GM12878 (cell line): ENCODE data around the gene MGAT5. TPM values are rescaled to one million over a fixed set of nuclear protein-coding genes. Genes with fewer than 3 reads are reported as not detected.

ENCODE experiments used
- ATAC-seq: fragments of 200-7000 bp; cut with Tn5 transposase; 3 replicates; pipeline ENCODE4 v1.9.1; 2020; ENCODE audit warnings: mild to moderate bottlenecking, moderate library complexity
- BruUV-seq: library from RNA; stranded (reverse); fragments of 400-500 nt; replicated peaks from 2 replicates; lab custom pipeline; 2021; lab: Mats Ljungman, UMichigan
- CTCF ChIA-PET: fragments of 300-600 bp; sonication (Branson Sonifier 250); formaldehyde crosslinking; extraction: SDS; loops from one replicate; lab custom pipeline; 2021; ENCODE audit warnings: inconsistent platforms; lab: Yijun Ruan, JAX
- POLR2A ChIA-PET: fragments of 350-600 bp; formaldehyde crosslinking; extraction: SDS; loops from one replicate; lab custom pipeline; 2021; ENCODE audit warnings: inconsistent platforms; lab: Charles Lee
- RAD21 ChIA-PET: fragments of 300-600 bp; sonication (Branson Sonifier 250); formaldehyde crosslinking; loops from one replicate; lab custom pipeline; 2023; ENCODE audit warnings: antibody characterized with exemption; ENCODE audit not compliant: unreplicated experiment; lab: Charles Lee
- SMC1A ChIA-PET: fragments of 300-600 bp; sonication (Branson Sonifier 250); formaldehyde crosslinking; loops from one replicate; lab custom pipeline; 2023; ENCODE audit not compliant: unreplicated experiment, uncharacterized antibody; lab: Charles Lee
- DNase-seq: peaks from one replicate; pipeline ENCODE4 v3.0.0-alpha.2; 2011; ENCODE audit warnings: low read depth, low spot score
- FAIRE-seq: peaks from 3 replicates; lab custom pipeline; 2011; peaks lifted over from hg19 to GRCh38; lab: Jason Lieb, UNC
- H2AFZ ChIP-seq: 2 replicates; pipeline ENCODE4 v1.6.0; 2011; ENCODE audit warnings: low read depth, low read length, control low read depth; ENCODE audit not compliant: control insufficient read depth
- H3K27ac ChIP-seq: 2 replicates; pipeline ENCODE4 v1.5.1; 2011; ENCODE audit warnings: control low read depth; ENCODE audit not compliant: control insufficient read depth, insufficient read depth
- H3K27me3 ChIP-seq, 2 experiments: replicated peaks in 1 of 2; 2 replicates each; pipeline versions ENCODE4 v1.6.0 to v1.6.1; 2011; ENCODE audit warnings: low read length in 1 of 2; ENCODE audit not compliant: control insufficient read depth in 2 of 2, insufficient read depth in 2 of 2
- H3K36me3 ChIP-seq, 2 experiments: 2 replicates each; pipeline ENCODE4 v1.5.1; 2011; ENCODE audit warnings: low read length in 1 of 2; ENCODE audit not compliant: control insufficient read depth in 2 of 2, insufficient read depth in 2 of 2
- H3K4me1 ChIP-seq: 2 replicates; pipeline ENCODE4 v1.6.1; 2011; ENCODE audit warnings: mild to moderate bottlenecking, low read length, moderate library complexity, mixed read lengths; ENCODE audit not compliant: control insufficient read depth, insufficient read depth
- H3K4me2 ChIP-seq: 2 replicates; pipeline ENCODE4 v1.6.0; 2011; ENCODE audit warnings: control low read depth; ENCODE audit not compliant: control insufficient read depth, insufficient read depth
- H3K4me3 ChIP-seq: fragments of 200-600 bp; sonication (generic); 2 replicates; pipeline ENCODE4 v1.5.1; 2016
- H3K79me2 ChIP-seq: 2 replicates; pipeline ENCODE4 v1.6.0; 2011; ENCODE audit warnings: low read length; ENCODE audit not compliant: control insufficient read depth, insufficient read depth
- H3K9ac ChIP-seq: 2 replicates; pipeline ENCODE4 v1.8.0; 2011; ENCODE audit warnings: low read length, control low read depth, mixed read lengths; ENCODE audit not compliant: control insufficient read depth, insufficient read depth
- H3K9me3 ChIP-seq: replicated peaks from 3 replicates; pipeline ENCODE4 v1.5.1; 2011; ENCODE audit warnings: mild to moderate bottlenecking, low read length; ENCODE audit not compliant: control insufficient read depth, insufficient read depth
- H4K20me1 ChIP-seq: 2 replicates; pipeline ENCODE4 v1.6.0; 2011; ENCODE audit not compliant: control insufficient read depth, insufficient read depth
- BCL11A ChIP-seq: IDR thresholded peaks from 2 replicates; pipeline ENCODE4 v1.6.1; 2011; ENCODE audit warnings: low read depth, low read length
- CBFB ChIP-seq: IDR thresholded peaks from 2 replicates; pipeline ENCODE4 v1.6.1; 2016; ENCODE audit warnings: antibody characterized with exemption, low read depth
- CBX5 ChIP-seq: sonication (generic); IDR thresholded peaks from 2 replicates; pipeline ENCODE4 v1.6.1; 2016; ENCODE audit warnings: low read depth, moderate library complexity, mild to moderate bottlenecking, inconsistent platforms
- CEBPB ChIP-seq, 2 experiments: fragments of 150-350 bp in 1 of 2; IDR thresholded peaks; 2 replicates each; pipeline ENCODE4 v1.6.1; 2012 to 2014; ENCODE audit warnings: low read depth in 2 of 2, low read length in 2 of 2, borderline replicate concordance in 1 of 2, inconsistent platforms in 1 of 2
- E2F4 ChIP-seq: IDR thresholded peaks from 2 replicates; pipeline ENCODE4 v1.6.1; 2012; ENCODE audit warnings: low read depth, low read length, improper control_type of control experiment
- IRF4 ChIP-seq: IDR thresholded peaks from 2 replicates; pipeline ENCODE4 v1.6.1; 2011; ENCODE audit warnings: low read depth, low read length
- JUNB ChIP-seq: IDR thresholded peaks from 2 replicates; pipeline ENCODE4 v1.6.1; 2016; ENCODE audit warnings: antibody characterized with exemption, mild to moderate bottlenecking
- NR2C2 ChIP-seq: IDR thresholded peaks from 2 replicates; pipeline ENCODE4 v1.6.1; 2011; ENCODE audit warnings: borderline replicate concordance, low read depth; ENCODE audit not compliant: control insufficient read depth, insufficient read length
- NRF1 ChIP-seq: conservative IDR thresholded peaks from 2 replicates; pipeline ENCODE4 v1.6.1; 2011; ENCODE audit warnings: mild to moderate bottlenecking, low read depth, low read length, improper control_type of control experiment
- PAX5 ChIP-seq: IDR thresholded peaks from 2 replicates; pipeline ENCODE4 v1.6.1; 2011; ENCODE audit warnings: low read depth, low read length, borderline replicate concordance
- RAD51 ChIP-seq: fragments of 450-650 bp; IDR thresholded peaks from 2 replicates; pipeline ENCODE4 v1.6.1; 2016; ENCODE audit warnings: moderate library complexity, mild to moderate bottlenecking, inconsistent platforms
- RCOR1 ChIP-seq: conservative IDR thresholded peaks from 2 replicates; pipeline ENCODE4 v1.6.1; 2012; ENCODE audit warnings: low read depth, low read length, improper control_type of control experiment
- SIN3A ChIP-seq: IDR thresholded peaks from 2 replicates; pipeline ENCODE4 v1.6.1; 2012; ENCODE audit warnings: low read depth, low read length, improper control_type of control experiment
- SIX5 ChIP-seq: IDR thresholded peaks from 2 replicates; pipeline ENCODE4 v1.6.1; 2011; ENCODE audit warnings: mild to moderate bottlenecking, low read depth, low read length, moderate library complexity; ENCODE audit not compliant: severe bottlenecking
- SKIL ChIP-seq: fragments of 450-650 bp; IDR thresholded peaks from 2 replicates; pipeline ENCODE4 v1.6.1; 2017; ENCODE audit warnings: mild to moderate bottlenecking, low read depth, inconsistent platforms; ENCODE audit not compliant: poor library complexity, severe bottlenecking
- TAF1 ChIP-seq: IDR thresholded peaks from 2 replicates; pipeline ENCODE4 v1.6.1; 2011; ENCODE audit warnings: mild to moderate bottlenecking, low read depth, low read length, borderline replicate concordance
- ZBTB11 ChIP-seq: fragments of 450-650 bp; formaldehyde crosslinking; IDR thresholded peaks from 2 replicates; pipeline ENCODE4 v1.5.0; 2022; ENCODE audit warnings: mild to moderate bottlenecking, missing genetic modification characterization
- WGBS: methylation state at CpG from one replicate; pipeline ENCODE4 v1.1.6; 2016; ENCODE audit warnings: low lambda C conversion rate; ENCODE audit not compliant: insufficient replicate concordance, insufficient coverage; ENCODE audit errors: missing lambda C conversion rate; 5-methylcytosine and 5-hydroxymethylcytosine counted together
- in situ Hi-C: fragments of 300-500 bp; cut with MboI; formaldehyde crosslinking; loops from 9 replicates; pipeline ENCODE4 v1.14.3; 2018; ENCODE audit warnings: mixed read lengths
- intact Hi-C: fragments of 100-400 bp; cut with micrococcal nuclease; formaldehyde crosslinking; loops from one replicate; pipeline ENCODE4 v1.14.2; 2022; ENCODE audit not compliant: unreplicated experiment
- polyA plus RNA-seq, 11 experiments: library from polyadenylated mRNA; depleted of rRNA in 4 of 11; unstranded in 6 of 11; stranded (reverse) in 5 of 11; fragments of >200 nt; fragmentation: Nextera tagmentation in 4 of 11; fragmentation: Illumina TruSeq in 1 of 11; extraction: Ambion mirVana in 4 of 11; extraction: Trizol in 1 of 11; gene quantifications; 1 replicate in 1 of 11; 2 replicates in 10 of 11; pipeline versions ENCODE4 v1.2.1 to v1.2.3, GENCODE V29; 2011 to 2016; ENCODE audit warnings: inconsistent platforms in 2 of 11, missing spikeins in 2 of 11, low read depth in 1 of 11
- total RNA-seq, 4 experiments: library from RNA; depleted of rRNA in 3 of 4; stranded (reverse); fragments of >200 nt in 3 of 4; fragmentation: Illumina TruSeq in 1 of 4; extraction: Trizol in 1 of 4; gene quantifications; 2 replicates each; pipeline versions ENCODE4 v1.2.1 to v1.2.3, GENCODE V29; 2013 to 2021

The MGAT5 gene
- total and polyA plus RNA-seq, 10 of the 15 experiments (the other 5 are each of a cell fraction or from before 2014, with no cell fraction given): 4.9 to 104 (median 36.2) TPM

GRCh38 chr2:134459706-134460406 is 206.0 kb downstream of the MGAT5 start:
- Histone ChIP-seq H3K4me1 (no peaks in the 10 kb centered on the region), H3K36me3 (peaks cover 0 to 6% of the 10 kb centered on the region in 2 experiments; a peak in 1 of 4 replicates), H3K79me2 (no peaks in the 10 kb centered on the region), H4K20me1 (no peaks in the 10 kb centered on the region), H2AFZ (no peak overlapping the region), H3K4me2 (no peak overlapping the region), H3K9me3 (no peaks in the 10 kb centered on the region), H3K27ac (no peak overlapping the region), H3K27me3 (no peaks in the 10 kb centered on the region), H3K9ac (no peak overlapping the region), H3K4me3 (no peak overlapping the region)
- ATAC-seq (no peak), FAIRE-seq (no peak), DNase-seq (no peak)
- intact Hi-C loops (loop anchor here (1.0 kb wide), 1 partner anchor 438 kb away; no protein-coding TSS in a partner anchor), in situ Hi-C loops (loop anchor here (5.0 kb wide), 1 partner anchor 437 kb away; no protein-coding TSS in a partner anchor)
- ChIA-PET CTCF (interaction anchor here (0.7 to 2.5 kb wide), 4 partner anchors 8 to 438 kb away, joined by 3 to 18 read pairs (median 6); no protein-coding TSS in a partner anchor), RAD21 (interaction anchor here (0.6 to 1.5 kb wide), 2 partner anchors 218 to 439 kb away, joined by 3 to 6 read pairs; no protein-coding TSS in a partner anchor), POLR2A (interaction anchor here (0.7 kb wide), 1 partner anchor 212 kb away, joined by 3 read pairs; no protein-coding TSS in a partner anchor), SMC1A (interaction anchor here (1.1 to 1.5 kb wide), 3 partner anchors 8 to 544 kb away, joined by 3 to 8 read pairs (median 4); no protein-coding TSS in a partner anchor)
- WGBS: 65% methylated on average over 11 of the region's 11 CpGs
- no TSS peak for BruUV-seq
- TF ChIP-seq CBX5 (no peak), SIX5 (no peak), E2F4 (no peak), RAD51 (no peak), SIN3A (no peak), CEBPB (IDR thresholded peaks at IDR 0.05; ENCODE audit: borderline replicate concordance in 1 of 2, low read depth in 2 of 2, low read length in 2 of 2) (no peak), TAF1 (no peak), IRF4 (no peak), PAX5 (no peak), RCOR1 (no peak), NRF1 (no peak), NR2C2 (no peak), ZBTB11 (CRISPR knock-in tag) (no peak), BCL11A (no peak), SKIL (no peak), JUNB (no peak), CBFB (no peak)
